ENCODE data around the gene BLOC1S1.
A peak's percentile ranks its signal among the peaks of the same experiment; 100 is the strongest.

Gene BLOC1S1

GRCh38 chr12:55688716-55689655, 26.9 kb upstream of the BLOC1S1 start:
- Histone ChIP-seq H2AFZ (ENCODE audit: low read length) (no peak overlapping the region), H3K4me3 (ENCODE audit: low read length in 2 of 2) (no peak overlapping the region), H3K27ac (replicated peaks; ENCODE audit: low read length) (no peak overlapping the region), H3K9me3 (replicated peaks in 1 of 2; ENCODE audit: control insufficient read depth in 2 of 2, insufficient read depth in 1 of 2, low read depth in 1 of 2, low read length in 2 of 2) (peaks cover 0 to 2% of the 10 kb centered on the region in 2 donors), H2BK120ac (ENCODE audit: low read depth, low read length) (no peak overlapping the region), H3K4me1 (ENCODE audit: control insufficient read depth in 2 of 2, insufficient read depth in 1 of 2, low read depth in 1 of 2, low read length in 2 of 2) (no peaks in the 10 kb centered on the region), H3K27me3 (ENCODE audit: control insufficient read depth in 3 of 3, insufficient read depth in 3 of 3, low read depth in 1 of 3, low read length in 3 of 3) (no peaks in the 10 kb centered on the region), H3K79me1 (ENCODE audit: low read depth, low read length) (no peaks in the 10 kb centered on the region), H3K18ac (ENCODE audit: low read length) (no peak overlapping the region), H2BK5ac (ENCODE audit: low read length) (no peak overlapping the region), H4K91ac (ENCODE audit: low read depth, low read length, poor library complexity) (no peak overlapping the region), H3K9ac (ENCODE audit: low read depth, low read length, poor library complexity) (no peak overlapping the region), H3K4me2 (ENCODE audit: insufficient read depth, low read length, poor library complexity, severe bottlenecking) (no peak overlapping the region), H3K14ac (ENCODE audit: low read length) (no peak overlapping the region), H3K23ac (ENCODE audit: low read depth, low read length, poor library complexity) (no peak overlapping the region), H2AK5ac (ENCODE audit: low read depth, low read length) (no peak overlapping the region), H2BK12ac (ENCODE audit: low read length) (no peak overlapping the region), H3K4ac (ENCODE audit: low read length) (no peak overlapping the region), H2BK15ac (ENCODE audit: low read length) (no peak overlapping the region), H3K36me3 (replicated peaks in 1 of 2; ENCODE audit: control insufficient read depth in 2 of 2, insufficient read depth in 2 of 2, low read length in 2 of 2) (peaks cover 18 to 33% of the 10 kb centered on the region in 2 donors), H4K8ac (ENCODE audit: low read depth, low read length) (no peak overlapping the region)
- WGBS, 2 donors (ENCODE audit: extremely low coverage in 2 of 2, insufficient read length in 2 of 2, insufficient replicate concordance in 1 of 2), result no CpG with 5 or more reads among the region's 16 CpGs
- DNase-seq (ENCODE audit: low spot score), result no peak

- H3K4me3 ChIP-seq (ENCODE audit: low read length in 2 of 2), result no peak overlapping the region
- no peak overlapping the region for H3K27ac ChIP-seq (replicated peaks; ENCODE audit: low read length)
- H3K14ac ChIP-seq (ENCODE audit: low read length), result no peak overlapping the region
- no peak overlapping the region for H2BK12ac ChIP-seq (ENCODE audit: low read length)
- peak overlapping the region; percentile 39 for H2BK5ac ChIP-seq (ENCODE audit: low read length)
- H2BK120ac ChIP-seq (ENCODE audit: low read depth, low read length), result no peak overlapping the region
- H3K4me2 ChIP-seq (ENCODE audit: insufficient read depth, low read length, poor library complexity, severe bottlenecking), result no peak overlapping the region
- no peak overlapping the region for H3K4ac ChIP-seq (ENCODE audit: low read length)
- no CpG with 5 or more reads among the region's 12 CpGs for WGBS, 2 donors (ENCODE audit: extremely low coverage in 2 of 2, insufficient read length in 2 of 2, insufficient replicate concordance in 1 of 2)
- H3K9ac ChIP-seq (ENCODE audit: low read depth, low read length, poor library complexity), result no peak overlapping the region
- no peaks in the 10 kb centered on the region for H3K27me3 ChIP-seq (ENCODE audit: control insufficient read depth in 3 of 3, insufficient read depth in 3 of 3, low read depth in 1 of 3, low read length in 3 of 3)
- H4K8ac ChIP-seq (ENCODE audit: low read depth, low read length), result no peak overlapping the region
- H3K9me3 ChIP-seq (replicated peaks in 1 of 2; ENCODE audit: control insufficient read depth in 2 of 2, insufficient read depth in 1 of 2, low read depth in 1 of 2, low read length in 2 of 2), result peaks cover 0 to 1% of the 10 kb centered on the region in 2 donors
- no peak overlapping the region for H2AK5ac ChIP-seq (ENCODE audit: low read depth, low read length)
- no peaks in the 10 kb centered on the region for H3K4me1 ChIP-seq (ENCODE audit: control insufficient read depth in 2 of 2, insufficient read depth in 1 of 2, low read depth in 1 of 2, low read length in 2 of 2)
- H3K36me3 ChIP-seq (replicated peaks in 1 of 2; ENCODE audit: control insufficient read depth in 2 of 2, insufficient read depth in 2 of 2, low read length in 2 of 2), result peaks cover 25 to 43% of the 10 kb centered on the region in 2 donors
- H3K23ac ChIP-seq (ENCODE audit: low read depth, low read length, poor library complexity), result peak overlapping the region; percentile 43
- no peak overlapping the region for H2BK15ac ChIP-seq (ENCODE audit: low read length)
- H4K91ac ChIP-seq (ENCODE audit: low read depth, low read length, poor library complexity), result no peak overlapping the region
- H3K18ac ChIP-seq (ENCODE audit: low read length), result no peak overlapping the region
- no peaks in the 10 kb centered on the region for H3K79me1 ChIP-seq (ENCODE audit: low read depth, low read length)
- DNase-seq (ENCODE audit: low spot score), result no peak
- H2AFZ ChIP-seq (ENCODE audit: low read length), result no peak overlapping the region
Observed at GRCh38 chr12:55692631-55693322, 23.1 kb upstream of the BLOC1S1 start.

GRCh38 chr12:55693323-55694187, 22.3 kb upstream of the BLOC1S1 start:
- Histone ChIP-seq H3K4me1 (ENCODE audit: control insufficient read depth in 2 of 2, insufficient read depth in 1 of 2, low read depth in 1 of 2, low read length in 2 of 2) (no peaks in the 10 kb centered on the region), H3K9ac (ENCODE audit: low read depth, low read length, poor library complexity) (no peak overlapping the region), H2BK120ac (ENCODE audit: low read depth, low read length) (no peak overlapping the region), H3K79me1 (ENCODE audit: low read depth, low read length) (no peaks in the 10 kb centered on the region), H3K14ac (ENCODE audit: low read length) (no peak overlapping the region), H3K4me3 (ENCODE audit: low read length in 2 of 2) (no peak overlapping the region), H3K4me2 (ENCODE audit: insufficient read depth, low read length, poor library complexity, severe bottlenecking) (no peak overlapping the region), H2AFZ (ENCODE audit: low read length) (no peak overlapping the region), H3K4ac (ENCODE audit: low read length) (no peak overlapping the region), H4K8ac (ENCODE audit: low read depth, low read length) (no peak overlapping the region), H2AK5ac (ENCODE audit: low read depth, low read length) (no peak overlapping the region), H2BK12ac (ENCODE audit: low read length) (no peak overlapping the region), H3K27me3 (ENCODE audit: control insufficient read depth in 3 of 3, insufficient read depth in 3 of 3, low read depth in 1 of 3, low read length in 3 of 3) (no peaks in the 10 kb centered on the region), H3K23ac (ENCODE audit: low read depth, low read length, poor library complexity) (no peak overlapping the region), H3K18ac (ENCODE audit: low read length) (no peak overlapping the region), H2BK5ac (ENCODE audit: low read length) (no peak overlapping the region), H4K91ac (ENCODE audit: low read depth, low read length, poor library complexity) (no peak overlapping the region), H3K36me3 (replicated peaks in 1 of 2; ENCODE audit: control insufficient read depth in 2 of 2, insufficient read depth in 2 of 2, low read length in 2 of 2) (peaks cover 20 to 39% of the 10 kb centered on the region in 2 donors), H2BK15ac (ENCODE audit: low read length) (no peak overlapping the region), H3K9me3 (replicated peaks in 1 of 2; ENCODE audit: control insufficient read depth in 2 of 2, insufficient read depth in 1 of 2, low read depth in 1 of 2, low read length in 2 of 2) (no peaks in the 10 kb centered on the region), H3K27ac (replicated peaks; ENCODE audit: low read length) (no peak overlapping the region)
- no CpG with 5 or more reads among the region's 7 CpGs for WGBS, 2 donors (ENCODE audit: extremely low coverage in 2 of 2, insufficient read length in 2 of 2, insufficient replicate concordance in 1 of 2)
- DNase-seq (ENCODE audit: low spot score), result no peak
